ENCODE data around the gene PADI1. TPM values are rescaled to one million over a fixed set of nuclear protein-coding genes. Genes with fewer than 3 reads are reported as not detected.

Gene PADI1
- total RNA-seq, 1 experiment from 2014 or later: 0.24 TPM

- Mint-ChIP-seq H3K36me3 (ENCODE audit: insufficient read depth in 1 of 3, low read depth in 3 of 3) (no peaks in the 10 kb centered on the region), H3K4me1 (peaks cover 5 to 7% of the 10 kb centered on the region in 2 experiments), H3K27me3 (ENCODE audit: low read depth) (peaks cover 8% of the 10 kb centered on the region), H3K27ac (peak overlapping the region in 1 of 3 experiments; percentile 20; a peak in 1 of 7 replicates), H3K4me3 (no peak overlapping the region), H3K9me3 (no peaks in the 10 kb centered on the region)
- TF ChIP-seq CTCF (conservative IDR thresholded peaks at IDR 0.05): no peak
- Histone ChIP-seq H3K9ac (ENCODE audit: extremely low read depth, insufficient read length, low read length) (no peak overlapping the region), H2BK20ac (ENCODE audit: low read depth, low read length, poor library complexity, severe bottlenecking) (no peak overlapping the region), H3K4ac (ENCODE audit: low read depth, low read length) (no peak overlapping the region), H2BK120ac (ENCODE audit: low read depth, low read length, poor library complexity, severe bottlenecking) (no peak overlapping the region), H2AK5ac (ENCODE audit: insufficient read length, low read length) (no peak overlapping the region), H2AFZ (ENCODE audit: low read length) (no peak overlapping the region), H3K14ac (ENCODE audit: insufficient read depth, low read length) (no peak overlapping the region), H3K4me2 (ENCODE audit: insufficient read depth, insufficient read length, low read length) (no peak overlapping the region), H3K27ac (ENCODE audit: insufficient read length, low read depth, low read length) (no peak overlapping the region), H3K79me2 (ENCODE audit: insufficient read depth, low read length) (no peaks in the 10 kb centered on the region), H3K56ac (ENCODE audit: insufficient read length, low read depth, low read length) (no peak overlapping the region), H3K23me2 (ENCODE audit: insufficient read length, low read depth, low read length, poor library complexity, severe bottlenecking) (no peaks in the 10 kb centered on the region), H4K8ac (replicated peaks; ENCODE audit: insufficient read length, low read depth, low read length) (no peak overlapping the region), H4K91ac (ENCODE audit: insufficient read length, low read depth, low read length) (no peak overlapping the region), H3K4me1 (ENCODE audit: insufficient read depth, low read length) (no peaks in the 10 kb centered on the region), H3K18ac (ENCODE audit: insufficient read length, low read depth, low read length) (no peak overlapping the region), H2BK5ac (ENCODE audit: insufficient read length, low read length) (no peak overlapping the region), H3T11ph (ENCODE audit: low read length) (no peak overlapping the region), H3K9me3 (ENCODE audit: control insufficient read depth, low read depth, low read length) (no peaks in the 10 kb centered on the region), H3K23ac (ENCODE audit: insufficient read length, low read depth, low read length) (no peak overlapping the region), H3K27me3 (ENCODE audit: insufficient read depth, low read length) (no peaks in the 10 kb centered on the region), H4K5ac (ENCODE audit: insufficient read length, low read depth, low read length) (no peak overlapping the region), H4K20me1 (ENCODE audit: control insufficient read depth, insufficient read depth, insufficient read length) (no peaks in the 10 kb centered on the region), H2BK15ac (ENCODE audit: low read depth, low read length) (no peak overlapping the region), H2BK12ac (ENCODE audit: insufficient read length, low read depth, low read length) (no peak overlapping the region), H3K79me1 (ENCODE audit: insufficient read depth, low read depth, low read length, poor library complexity, severe bottlenecking) (no peaks in the 10 kb centered on the region)
- WGBS (ENCODE audit: extremely low coverage, insufficient read length, low lambda C conversion rate): no CpG with 5 or more reads among the region's 4 CpGs
- DNase-seq: no peak
Observed at GRCh38 chr1:17207046-17207445, 2.1 kb downstream of the PADI1 start.

All from H9 (cell line).